Ishikawa (cell line): Measurements from ENCODE around the gene AGBL2.

Experiments
- CREB1 ChIP-seq: IDR thresholded peaks from 2 replicates; pipeline ENCODE4 v1.6.1; 2012; ENCODE audit warnings: low read depth
- EP300 ChIP-seq: IDR thresholded peaks from 2 replicates; pipeline ENCODE4 v1.6.1; 2012; ENCODE audit warnings: borderline replicate concordance
- MAX ChIP-seq: IDR thresholded peaks from 2 replicates; pipeline ENCODE4 v1.6.1; 2012
- TAF1 ChIP-seq: IDR thresholded peaks from 2 replicates; pipeline ENCODE4 v1.6.1; 2012; ENCODE audit warnings: low read depth, mild to moderate bottlenecking
- TF ChIP-seq, protein P1 (sequence below): IDR thresholded peaks from 2 replicates; pipeline ENCODE4 v1.6.1; 2012
- TF ChIP-seq, protein P2 (sequence below): IDR thresholded peaks from 2 replicates; pipeline ENCODE4 v1.6.1; 2012; ENCODE audit warnings: low read depth, mild to moderate bottlenecking

DNA sequence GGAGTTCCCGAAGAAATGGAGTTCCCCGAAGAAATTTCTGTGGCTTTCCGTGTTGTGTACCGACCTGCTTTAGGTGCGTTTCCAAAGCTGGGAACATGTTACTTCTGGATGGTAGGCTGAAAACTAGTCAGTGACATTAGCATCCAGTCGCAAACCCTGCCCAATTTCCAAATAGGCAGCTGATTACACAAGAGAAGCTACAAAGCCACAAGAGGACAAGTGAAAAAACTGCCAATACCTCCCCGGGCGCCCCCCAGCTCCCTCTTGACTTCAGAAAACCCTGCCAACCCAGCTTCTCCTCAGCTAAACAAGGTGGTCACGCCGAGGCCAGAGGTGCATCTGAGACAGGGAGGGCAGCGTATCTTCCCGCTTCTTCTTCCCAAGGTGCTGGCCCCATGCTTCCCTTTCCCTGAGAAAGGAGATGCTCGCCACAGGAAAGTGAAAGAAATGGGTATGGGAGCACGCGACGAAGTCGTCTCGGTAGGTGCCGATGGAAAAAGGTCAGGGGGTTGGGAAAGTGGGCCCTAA lies 551 bp downstream of the AGBL2 start:
- TF ChIP-seq MAX (no peak), TAF1 (no peak), CREB1 (no peak), EP300 (no peak)
- TF ChIP-seq, protein P1, sequence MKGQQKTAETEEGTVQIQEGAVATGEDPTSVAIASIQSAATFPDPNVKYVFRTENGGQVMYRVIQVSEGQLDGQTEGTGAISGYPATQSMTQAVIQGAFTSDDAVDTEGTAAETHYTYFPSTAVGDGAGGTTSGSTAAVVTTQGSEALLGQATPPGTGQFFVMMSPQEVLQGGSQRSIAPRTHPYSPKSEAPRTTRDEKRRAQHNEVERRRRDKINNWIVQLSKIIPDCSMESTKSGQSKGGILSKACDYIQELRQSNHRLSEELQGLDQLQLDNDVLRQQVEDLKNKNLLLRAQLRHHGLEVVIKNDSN: no peak
- TF ChIP-seq, protein P2, sequence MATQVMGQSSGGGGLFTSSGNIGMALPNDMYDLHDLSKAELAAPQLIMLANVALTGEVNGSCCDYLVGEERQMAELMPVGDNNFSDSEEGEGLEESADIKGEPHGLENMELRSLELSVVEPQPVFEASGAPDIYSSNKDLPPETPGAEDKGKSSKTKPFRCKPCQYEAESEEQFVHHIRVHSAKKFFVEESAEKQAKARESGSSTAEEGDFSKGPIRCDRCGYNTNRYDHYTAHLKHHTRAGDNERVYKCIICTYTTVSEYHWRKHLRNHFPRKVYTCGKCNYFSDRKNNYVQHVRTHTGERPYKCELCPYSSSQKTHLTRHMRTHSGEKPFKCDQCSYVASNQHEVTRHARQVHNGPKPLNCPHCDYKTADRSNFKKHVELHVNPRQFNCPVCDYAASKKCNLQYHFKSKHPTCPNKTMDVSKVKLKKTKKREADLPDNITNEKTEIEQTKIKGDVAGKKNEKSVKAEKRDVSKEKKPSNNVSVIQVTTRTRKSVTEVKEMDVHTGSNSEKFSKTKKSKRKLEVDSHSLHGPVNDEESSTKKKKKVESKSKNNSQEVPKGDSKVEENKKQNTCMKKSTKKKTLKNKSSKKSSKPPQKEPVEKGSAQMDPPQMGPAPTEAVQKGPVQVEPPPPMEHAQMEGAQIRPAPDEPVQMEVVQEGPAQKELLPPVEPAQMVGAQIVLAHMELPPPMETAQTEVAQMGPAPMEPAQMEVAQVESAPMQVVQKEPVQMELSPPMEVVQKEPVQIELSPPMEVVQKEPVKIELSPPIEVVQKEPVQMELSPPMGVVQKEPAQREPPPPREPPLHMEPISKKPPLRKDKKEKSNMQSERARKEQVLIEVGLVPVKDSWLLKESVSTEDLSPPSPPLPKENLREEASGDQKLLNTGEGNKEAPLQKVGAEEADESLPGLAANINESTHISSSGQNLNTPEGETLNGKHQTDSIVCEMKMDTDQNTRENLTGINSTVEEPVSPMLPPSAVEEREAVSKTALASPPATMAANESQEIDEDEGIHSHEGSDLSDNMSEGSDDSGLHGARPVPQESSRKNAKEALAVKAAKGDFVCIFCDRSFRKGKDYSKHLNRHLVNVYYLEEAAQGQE: no peak
